SW 1271 (cell line): ENCODE data around the gene GOSR2.

Experiments used
- DNase-seq, 2 experiments: peaks; one replicate each; lab custom pipeline; 2025; lab: John Stamatoyannopoulos, UW

Gene GOSR2

GRCh38 chr17:46991617-46992016, 68.7 kb downstream of the GOSR2 start:
- no peak for DNase-seq
